ENCODE measurements around the gene JMJD8. TPM values are rescaled to one million over a fixed set of nuclear protein-coding genes. Genes with fewer than 3 reads are reported as not detected.

JMJD8 gene
- total RNA-seq, 4 donors from 2014 or later: 83.1 to 119 (median 101) TPM

GRCh38 chr16:725041-725376 lies 40.9 kb upstream of the JMJD8 start:
- Histone ChIP-seq H3K9me3 (no peaks in the 10 kb centered on the region), H3K27me3 (peaks cover 0 to 14% of the 10 kb centered on the region in 2 donors), H3K4me3 (no peak overlapping the region), H3K4me1 (peaks cover 0 to 49% (median 34%) of the 10 kb centered on the region in 4 donors), H3K36me3 (peaks cover 0 to 4% (median 0%) of the 10 kb centered on the region in 3 donors), H3K27ac (no peak overlapping the region)
- TF ChIP-seq CTCF (IDR thresholded peaks at IDR 0.05) (no peak), POLR2A (IDR thresholded peaks at IDR 0.05) (no peak), EP300 (IDR thresholded peaks at IDR 0.05) (no peak)
- DNase-seq (ENCODE audit: low spot score in 2 of 2): no peak
- 71 to 84% methylated on average over 5 to 6 of the region's 7 CpGs for WGBS, 2 donors

GRCh38 chr16:724188-725040 lies 40.3 kb upstream of the JMJD8 start:
- TF ChIP-seq POLR2A (IDR thresholded peaks at IDR 0.05) (no peak), CTCF (IDR thresholded peaks at IDR 0.05) (no peak), EP300 (IDR thresholded peaks at IDR 0.05) (no peak)
- WGBS, 2 donors: 24 to 51% methylated on average over 7 to 21 of the region's 29 CpGs
- no peak for DNase-seq (ENCODE audit: low spot score in 2 of 2)

GRCh38 chr16:723695-724094 lies 39.6 kb upstream of the JMJD8 start:
- 72 to 77% methylated on average over 4 to 7 of the region's 9 CpGs for WGBS, 2 donors
- Histone ChIP-seq H3K9me3 (no peaks in the 10 kb centered on the region), H3K36me3 (no peaks in the 10 kb centered on the region), H3K4me3 (no peak overlapping the region), H3K4me1 (peaks cover 0 to 54% (median 39%) of the 10 kb centered on the region in 4 donors), H3K27ac (no peak overlapping the region), H3K27me3 (peaks cover 0 to 14% of the 10 kb centered on the region in 2 donors)
- no peak for DNase-seq (ENCODE audit: low spot score in 2 of 2)
- TF ChIP-seq POLR2A (IDR thresholded peaks at IDR 0.05): no peak
- TF ChIP-seq EP300 (IDR thresholded peaks at IDR 0.05): no peak
- TF ChIP-seq CTCF (IDR thresholded peaks at IDR 0.05): no peak

More at GRCh38 chr16:724188-725040, 40.3 kb upstream of the JMJD8 start:
- H3K27me3 ChIP-seq: peaks cover 0 to 14% of the 10 kb centered on the region in 2 donors
- no peaks in the 10 kb centered on the region for H3K9me3 ChIP-seq
- peaks cover 0 to 54% (median 39%) of the 10 kb centered on the region in 4 donors for H3K4me1 ChIP-seq
- H3K36me3 ChIP-seq: no peaks in the 10 kb centered on the region
- no peak overlapping the region for H3K4me3 ChIP-seq
- no peak overlapping the region for H3K27ac ChIP-seq

- Histone ChIP-seq H3K4me3 (no peak overlapping the region), H3K27ac (no peak overlapping the region), H3K4me1 (peaks cover 0 to 54% (median 38%) of the 10 kb centered on the region in 4 donors), H3K27me3 (peaks cover 0 to 14% of the 10 kb centered on the region in 2 donors), H3K36me3 (no peaks in the 10 kb centered on the region), H3K9me3 (no peaks in the 10 kb centered on the region)
- no peak for DNase-seq (ENCODE audit: low spot score in 2 of 2)
- TF ChIP-seq EP300 (IDR thresholded peaks at IDR 0.05) (no peak), POLR2A (IDR thresholded peaks at IDR 0.05) (no peak), CTCF (IDR thresholded peaks at IDR 0.05) (no peak)
- WGBS, 2 donors: 84 to 94% methylated on average over 9 to 18 of the region's 24 CpGs
Observed at GRCh38 chr16:722835-723633, 38.9 kb upstream of the JMJD8 start.

Data from tibial nerve (tissue), 4 donors.